ENCODE results near the gene ICA1L.

ICA1L gene

DNA sequence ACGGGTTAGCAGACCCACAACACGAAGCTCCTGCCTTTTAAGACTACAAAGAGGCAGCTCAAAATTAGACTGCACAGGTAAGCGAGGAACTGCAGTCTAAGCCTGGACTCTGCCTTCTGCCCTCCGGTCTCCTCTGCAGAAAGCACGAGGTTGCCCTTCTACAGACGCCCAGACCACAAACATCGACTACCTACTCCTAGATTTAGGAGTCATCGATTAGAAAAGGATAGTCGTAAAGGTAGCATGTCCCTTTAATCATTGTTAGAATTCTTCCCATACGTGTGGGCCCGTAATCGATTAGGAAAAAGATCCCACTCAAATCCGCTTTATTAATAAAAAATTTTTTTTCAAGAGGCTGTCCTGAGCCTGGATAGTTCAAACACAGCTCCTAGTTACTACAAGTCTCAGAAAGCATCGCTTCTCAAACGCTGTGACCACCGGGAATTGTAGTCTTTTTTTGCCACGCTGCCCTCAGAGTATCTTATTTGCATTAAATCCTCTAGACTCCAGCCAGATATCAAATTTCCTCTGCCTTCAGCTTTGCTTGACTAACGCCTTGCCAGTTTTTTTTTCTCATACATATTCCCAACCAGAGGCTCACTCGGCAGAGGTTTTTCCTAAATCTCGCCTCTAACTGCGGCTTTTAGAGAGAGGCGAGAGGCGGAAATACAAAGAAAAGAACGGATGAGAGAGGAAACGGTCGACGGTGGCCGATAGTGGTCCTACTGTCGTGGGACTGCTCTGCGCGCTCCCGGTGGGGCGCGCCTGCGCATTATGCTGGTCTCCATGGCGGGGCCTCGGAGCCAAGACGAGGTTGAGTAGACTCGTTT is 40.2 kb upstream of the ICA1L start, which contains the start of the genes CARF and WDR12 (continued):
- TF ChIP-seq FEZF1 (tag by site-specific recombination; IDR thresholded peaks at IDR 0.05) (no peak), ZNF10 (tag by site-specific recombination; IDR thresholded peaks at IDR 0.05) (no peak), ZNF624 (tag by site-specific recombination; IDR thresholded peaks at IDR 0.05) (no peak), ZNF341 (tag by site-specific recombination; IDR thresholded peaks at IDR 0.05; ENCODE audit: low read depth) (no peak), GLIS1 (tag by site-specific recombination; IDR thresholded peaks at IDR 0.05) (peak; percentile 44; the same call in 1 of the 2 replicates), ZNF513 (tag by site-specific recombination; IDR thresholded peaks at IDR 0.05) (no peak; the same call in none of the 2 replicates), IKZF3 (tag by site-specific recombination; IDR thresholded peaks at IDR 0.05) (peak; percentile 31; the same call in 1 of the 2 replicates), ZNF596 (tag by site-specific recombination; IDR thresholded peaks at IDR 0.05) (peak; percentile 99), ZNF366 (tag by site-specific recombination; conservative IDR thresholded peaks at IDR 0.05) (peak; percentile 98), ZNF211 (tag by site-specific recombination; IDR thresholded peaks at IDR 0.05; ENCODE audit: low read depth) (no peak), ZNF76 (tag by site-specific recombination; IDR thresholded peaks at IDR 0.05; ENCODE audit: borderline replicate concordance, low read depth) (peak; percentile 73), ZNF561 (tag by site-specific recombination; IDR thresholded peaks at IDR 0.05; ENCODE audit: borderline replicate concordance) (no peak), ZSCAN23 (tag by site-specific recombination; IDR thresholded peaks at IDR 0.05) (no peak), ZSCAN16 (tag by site-specific recombination; IDR thresholded peaks at IDR 0.05) (no peak), ZNF423 (tag by site-specific recombination; IDR thresholded peaks at IDR 0.05) (no peak), ZNF560 (tag by site-specific recombination; IDR thresholded peaks at IDR 0.05; ENCODE audit: borderline replicate concordance) (no peak), ZNF610 (tag by site-specific recombination; IDR thresholded peaks at IDR 0.05; ENCODE audit: borderline replicate concordance) (no peak), ZNF146 (tag by site-specific recombination; IDR thresholded peaks at IDR 0.05) (no peak), MZF1 (tag by site-specific recombination; IDR thresholded peaks at IDR 0.05; ENCODE audit: borderline replicate concordance) (no peak), ZNF350 (tag by site-specific recombination; IDR thresholded peaks at IDR 0.05) (no peak), SP2 (tag by site-specific recombination; IDR thresholded peaks at IDR 0.05) (no peak), ZNF521 (tag by site-specific recombination; IDR thresholded peaks at IDR 0.05) (no peak), ZNF501 (tag by site-specific recombination; IDR thresholded peaks at IDR 0.05) (peak; percentile 11; the same call in 1 of the 2 replicates), ZNF24 (tag by site-specific recombination; IDR thresholded peaks at IDR 0.05) (no peak)
- TF ChIP-seq, protein P1, sequence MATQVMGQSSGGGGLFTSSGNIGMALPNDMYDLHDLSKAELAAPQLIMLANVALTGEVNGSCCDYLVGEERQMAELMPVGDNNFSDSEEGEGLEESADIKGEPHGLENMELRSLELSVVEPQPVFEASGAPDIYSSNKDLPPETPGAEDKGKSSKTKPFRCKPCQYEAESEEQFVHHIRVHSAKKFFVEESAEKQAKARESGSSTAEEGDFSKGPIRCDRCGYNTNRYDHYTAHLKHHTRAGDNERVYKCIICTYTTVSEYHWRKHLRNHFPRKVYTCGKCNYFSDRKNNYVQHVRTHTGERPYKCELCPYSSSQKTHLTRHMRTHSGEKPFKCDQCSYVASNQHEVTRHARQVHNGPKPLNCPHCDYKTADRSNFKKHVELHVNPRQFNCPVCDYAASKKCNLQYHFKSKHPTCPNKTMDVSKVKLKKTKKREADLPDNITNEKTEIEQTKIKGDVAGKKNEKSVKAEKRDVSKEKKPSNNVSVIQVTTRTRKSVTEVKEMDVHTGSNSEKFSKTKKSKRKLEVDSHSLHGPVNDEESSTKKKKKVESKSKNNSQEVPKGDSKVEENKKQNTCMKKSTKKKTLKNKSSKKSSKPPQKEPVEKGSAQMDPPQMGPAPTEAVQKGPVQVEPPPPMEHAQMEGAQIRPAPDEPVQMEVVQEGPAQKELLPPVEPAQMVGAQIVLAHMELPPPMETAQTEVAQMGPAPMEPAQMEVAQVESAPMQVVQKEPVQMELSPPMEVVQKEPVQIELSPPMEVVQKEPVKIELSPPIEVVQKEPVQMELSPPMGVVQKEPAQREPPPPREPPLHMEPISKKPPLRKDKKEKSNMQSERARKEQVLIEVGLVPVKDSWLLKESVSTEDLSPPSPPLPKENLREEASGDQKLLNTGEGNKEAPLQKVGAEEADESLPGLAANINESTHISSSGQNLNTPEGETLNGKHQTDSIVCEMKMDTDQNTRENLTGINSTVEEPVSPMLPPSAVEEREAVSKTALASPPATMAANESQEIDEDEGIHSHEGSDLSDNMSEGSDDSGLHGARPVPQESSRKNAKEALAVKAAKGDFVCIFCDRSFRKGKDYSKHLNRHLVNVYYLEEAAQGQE (tag by site-specific recombination; IDR thresholded peaks at IDR 0.05), result no peak
- TF ChIP-seq, protein P2, sequence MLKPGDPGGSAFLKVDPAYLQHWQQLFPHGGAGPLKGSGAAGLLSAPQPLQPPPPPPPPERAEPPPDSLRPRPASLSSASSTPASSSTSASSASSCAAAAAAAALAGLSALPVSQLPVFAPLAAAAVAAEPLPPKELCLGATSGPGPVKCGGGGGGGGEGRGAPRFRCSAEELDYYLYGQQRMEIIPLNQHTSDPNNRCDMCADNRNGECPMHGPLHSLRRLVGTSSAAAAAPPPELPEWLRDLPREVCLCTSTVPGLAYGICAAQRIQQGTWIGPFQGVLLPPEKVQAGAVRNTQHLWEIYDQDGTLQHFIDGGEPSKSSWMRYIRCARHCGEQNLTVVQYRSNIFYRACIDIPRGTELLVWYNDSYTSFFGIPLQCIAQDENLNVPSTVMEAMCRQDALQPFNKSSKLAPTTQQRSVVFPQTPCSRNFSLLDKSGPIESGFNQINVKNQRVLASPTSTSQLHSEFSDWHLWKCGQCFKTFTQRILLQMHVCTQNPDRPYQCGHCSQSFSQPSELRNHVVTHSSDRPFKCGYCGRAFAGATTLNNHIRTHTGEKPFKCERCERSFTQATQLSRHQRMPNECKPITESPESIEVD (tag by site-specific recombination; IDR thresholded peaks at IDR 0.05), result 0 out of 2 replicates have a peak, but pooled peaks have one; percentile 19
- TF ChIP-seq, protein P3, sequence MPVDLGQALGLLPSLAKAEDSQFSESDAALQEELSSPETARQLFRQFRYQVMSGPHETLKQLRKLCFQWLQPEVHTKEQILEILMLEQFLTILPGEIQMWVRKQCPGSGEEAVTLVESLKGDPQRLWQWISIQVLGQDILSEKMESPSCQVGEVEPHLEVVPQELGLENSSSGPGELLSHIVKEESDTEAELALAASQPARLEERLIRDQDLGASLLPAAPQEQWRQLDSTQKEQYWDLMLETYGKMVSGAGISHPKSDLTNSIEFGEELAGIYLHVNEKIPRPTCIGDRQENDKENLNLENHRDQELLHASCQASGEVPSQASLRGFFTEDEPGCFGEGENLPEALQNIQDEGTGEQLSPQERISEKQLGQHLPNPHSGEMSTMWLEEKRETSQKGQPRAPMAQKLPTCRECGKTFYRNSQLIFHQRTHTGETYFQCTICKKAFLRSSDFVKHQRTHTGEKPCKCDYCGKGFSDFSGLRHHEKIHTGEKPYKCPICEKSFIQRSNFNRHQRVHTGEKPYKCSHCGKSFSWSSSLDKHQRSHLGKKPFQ (tag by site-specific recombination; IDR thresholded peaks at IDR 0.05), result no peak
- TF ChIP-seq, protein P4, sequence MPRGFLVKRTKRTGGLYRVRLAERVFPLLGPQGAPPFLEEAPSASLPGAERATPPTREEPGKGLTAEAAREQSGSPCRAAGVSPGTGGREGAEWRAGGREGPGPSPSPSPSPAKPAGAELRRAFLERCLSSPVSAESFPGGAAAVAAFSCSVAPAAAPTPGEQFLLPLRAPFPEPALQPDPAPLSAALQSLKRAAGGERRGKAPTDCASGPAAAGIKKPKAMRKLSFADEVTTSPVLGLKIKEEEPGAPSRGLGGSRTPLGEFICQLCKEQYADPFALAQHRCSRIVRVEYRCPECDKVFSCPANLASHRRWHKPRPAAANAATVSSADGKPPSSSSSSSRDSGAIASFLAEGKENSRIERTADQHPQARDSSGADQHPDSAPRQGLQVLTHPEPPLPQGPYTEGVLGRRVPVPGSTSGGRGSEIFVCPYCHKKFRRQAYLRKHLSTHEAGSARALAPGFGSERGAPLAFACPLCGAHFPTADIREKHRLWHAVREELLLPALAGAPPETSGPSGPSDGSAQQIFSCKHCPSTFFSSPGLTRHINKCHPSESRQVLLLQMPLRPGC (tag by site-specific recombination; IDR thresholded peaks at IDR 0.05), result no peak

All from HEK293 (cell line).